ENCODE data around the gene ADARB2. TPM values are rescaled to one million over a fixed set of nuclear protein-coding genes. Genes with fewer than 3 reads are reported as not detected.

Gene ADARB2
- total RNA-seq (1 to 10 TPM in 1 of 9 donors, under 1 TPM in 4, not detected in 4; 0.07 to 1.2 (median 0.33) TPM), polyA plus RNA-seq (under 1 TPM; 0.27 to 0.28 TPM)
- long read RNA-seq, donor 1, result 0 reads
- long read RNA-seq, donor 2, result 0 reads
- long read RNA-seq, donor 3, result 0 reads

DNA sequence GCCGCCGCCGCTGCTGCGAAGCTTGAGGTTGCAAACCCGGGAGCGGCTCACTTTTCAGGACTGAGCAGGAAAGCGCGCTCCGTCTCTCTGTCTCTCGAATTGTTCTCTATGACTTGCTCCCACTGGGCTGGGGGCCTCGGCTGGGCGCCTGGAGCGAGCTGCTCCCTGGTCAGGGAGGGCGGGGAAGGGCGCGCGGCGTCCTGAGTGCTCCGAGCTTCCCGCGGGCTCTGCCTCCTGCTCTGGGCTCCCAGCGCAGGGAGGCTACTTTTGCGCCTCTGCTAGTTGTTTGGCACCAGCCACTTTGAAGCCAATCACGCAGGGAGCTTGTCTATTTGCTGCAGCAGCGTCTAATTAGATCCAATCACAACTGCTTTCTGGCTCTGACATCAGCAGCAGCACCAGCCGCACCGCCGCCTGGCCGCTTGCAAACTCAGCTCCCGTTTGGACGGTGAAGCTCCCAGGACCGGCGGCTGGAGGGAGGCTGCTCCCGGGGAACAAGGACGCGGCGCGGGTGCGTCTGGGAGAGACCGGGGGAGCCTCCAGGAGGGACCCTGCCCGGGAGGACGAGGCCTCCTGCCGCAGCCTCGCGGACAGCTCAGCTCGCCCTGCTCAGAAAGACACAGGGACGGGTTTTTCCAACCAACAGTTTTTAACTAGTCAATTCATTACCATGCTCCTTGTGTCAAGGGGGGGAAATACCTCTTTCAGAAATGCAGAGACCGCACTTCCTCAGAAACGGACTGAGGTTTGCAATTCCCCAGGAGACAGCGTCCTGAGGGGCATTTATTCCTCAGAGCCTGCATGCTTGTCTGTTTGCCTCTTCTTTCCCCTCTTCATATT, at the start of gene ADARB2:
TSS of gene ADARB2 (minus strand) at position 304 of the 840 bp plus-strand sequence.
- WGBS, 4 donors, result 1 to 3% (median 1%) methylated on average over 18 to 50 of the region's 50 CpGs
- intact Hi-C loops (cut with DNase I), result no loop called here
- DNase-seq, result peak; percentile 21 to 70 (median 40)
- Histone ChIP-seq H3K27ac (no peak within 1 kb of the TSS), H3K27me3 (peaks cover 8 to 98% (median 70%) of the 10 kb centered on the region in 9 donors), H3K4me1 (peaks cover 0 to 14% (median 0%) of the 10 kb centered on the region in 12 donors), H3K4me3 (peak within 1 kb of the TSS in 10 of 12 donors; percentile 15 to 45 (median 34)), H3K9me3 (no peaks in the 10 kb centered on the region), H3K36me3 (no peaks in the 10 kb centered on the region)
- peak in 1 of 2 donors; percentile 19 for TF ChIP-seq POLR2A (IDR thresholded peaks at IDR 0.05)
- TF ChIP-seq, protein P1, sequence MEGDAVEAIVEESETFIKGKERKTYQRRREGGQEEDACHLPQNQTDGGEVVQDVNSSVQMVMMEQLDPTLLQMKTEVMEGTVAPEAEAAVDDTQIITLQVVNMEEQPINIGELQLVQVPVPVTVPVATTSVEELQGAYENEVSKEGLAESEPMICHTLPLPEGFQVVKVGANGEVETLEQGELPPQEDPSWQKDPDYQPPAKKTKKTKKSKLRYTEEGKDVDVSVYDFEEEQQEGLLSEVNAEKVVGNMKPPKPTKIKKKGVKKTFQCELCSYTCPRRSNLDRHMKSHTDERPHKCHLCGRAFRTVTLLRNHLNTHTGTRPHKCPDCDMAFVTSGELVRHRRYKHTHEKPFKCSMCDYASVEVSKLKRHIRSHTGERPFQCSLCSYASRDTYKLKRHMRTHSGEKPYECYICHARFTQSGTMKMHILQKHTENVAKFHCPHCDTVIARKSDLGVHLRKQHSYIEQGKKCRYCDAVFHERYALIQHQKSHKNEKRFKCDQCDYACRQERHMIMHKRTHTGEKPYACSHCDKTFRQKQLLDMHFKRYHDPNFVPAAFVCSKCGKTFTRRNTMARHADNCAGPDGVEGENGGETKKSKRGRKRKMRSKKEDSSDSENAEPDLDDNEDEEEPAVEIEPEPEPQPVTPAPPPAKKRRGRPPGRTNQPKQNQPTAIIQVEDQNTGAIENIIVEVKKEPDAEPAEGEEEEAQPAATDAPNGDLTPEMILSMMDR (IDR thresholded peaks at IDR 0.05), result no peak
- ATAC-seq, result peak; percentile 47 to 73 (median 71)

DNA sequence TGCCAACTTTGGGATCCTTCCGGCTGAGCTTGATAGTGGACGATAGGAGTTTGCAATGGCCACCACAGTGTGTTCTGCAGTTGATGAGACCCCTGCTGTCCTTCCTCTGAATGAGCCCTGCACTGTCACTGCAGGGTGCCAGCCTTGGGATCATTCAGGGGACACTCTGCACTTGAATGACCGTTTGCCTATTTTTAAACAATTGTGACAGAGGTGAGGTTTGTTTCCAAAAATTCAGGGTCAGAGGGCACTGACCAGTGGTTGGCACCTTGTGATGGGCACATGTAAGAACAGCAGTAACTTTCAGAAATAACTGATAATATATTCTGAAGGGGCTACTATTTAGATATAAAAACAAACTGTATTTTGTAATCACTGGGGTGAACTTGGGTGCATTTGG, 48.5 kb upstream of the ADARB2 start:
- no peak for TF ChIP-seq POLR2A (IDR thresholded peaks at IDR 0.05)
- TF ChIP-seq, protein P1 (IDR thresholded peaks at IDR 0.05), result no peak
- Histone ChIP-seq H3K9me3 (peaks cover 0 to 4% (median 0%) of the 10 kb centered on the region in 12 donors), H3K27ac (no peak overlapping the region), H3K36me3 (no peaks in the 10 kb centered on the region), H3K4me3 (no peak overlapping the region), H3K4me1 (no peaks in the 10 kb centered on the region), H3K27me3 (peaks cover 0 to 5% (median 0%) of the 10 kb centered on the region in 9 donors)
- no peak for DNase-seq
- no peak for ATAC-seq
- 36 to 48% (median 47%) methylated on average over 3 of the region's 3 CpGs for WGBS, 4 donors
- intact Hi-C loops (cut with DNase I), result no loop called here

DNA sequence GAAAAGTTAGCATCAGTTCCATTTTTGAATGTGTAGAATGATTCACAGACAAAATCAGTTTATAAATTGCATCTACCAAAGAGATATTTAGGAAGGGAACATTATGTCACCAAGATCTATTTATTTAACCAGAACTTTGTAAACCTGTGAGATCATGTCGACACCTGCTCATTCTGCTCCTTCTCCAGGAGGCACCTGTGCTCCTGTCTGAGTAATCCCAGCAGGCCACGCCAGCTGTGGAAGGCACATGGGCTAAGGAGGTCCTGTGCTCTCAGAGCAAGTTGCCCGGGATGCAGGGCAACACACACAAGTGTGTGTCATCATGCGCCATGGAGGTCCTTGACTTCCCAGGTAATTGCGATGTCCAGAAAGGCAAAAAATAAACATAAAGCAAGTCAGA, 45.5 kb upstream of the ADARB2 start:
- Histone ChIP-seq H3K36me3 (no peaks in the 10 kb centered on the region), H3K27ac (no peak overlapping the region), H3K4me1 (no peaks in the 10 kb centered on the region), H3K4me3 (no peak overlapping the region), H3K9me3 (peaks cover 0 to 4% (median 0%) of the 10 kb centered on the region in 12 donors), H3K27me3 (peaks cover 0 to 5% (median 0%) of the 10 kb centered on the region in 9 donors)
- 81 to 86% (median 83%) methylated on average over 5 of the region's 5 CpGs for WGBS, 4 donors
- ATAC-seq (no peak), DNase-seq (no peak)
- TF ChIP-seq, protein P1 (IDR thresholded peaks at IDR 0.05), result no peak
- TF ChIP-seq POLR2A (IDR thresholded peaks at IDR 0.05), result no peak
- intact Hi-C loops (cut with DNase I), result no loop called here

DNA sequence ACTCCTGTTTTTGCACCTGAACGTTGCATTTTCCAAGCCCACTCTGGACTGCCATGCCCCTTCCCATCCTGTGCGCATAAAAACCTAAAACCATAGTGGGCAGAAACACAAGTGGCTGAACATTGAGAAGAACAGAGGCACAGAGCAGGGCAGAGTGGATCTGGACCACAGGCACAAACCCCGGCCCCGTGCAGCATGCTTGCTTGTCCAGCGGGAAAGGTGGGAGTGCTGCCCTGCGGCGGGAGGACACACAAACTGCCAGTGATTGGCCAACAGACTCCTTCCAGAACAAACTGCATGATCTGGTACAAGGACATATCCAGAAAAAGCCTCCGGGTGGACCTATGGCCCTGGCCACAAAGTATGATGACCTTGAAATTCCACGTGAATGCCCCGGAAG, 42.5 kb upstream of the ADARB2 start:
- Histone ChIP-seq H3K9me3 (peaks cover 0 to 4% (median 0%) of the 10 kb centered on the region in 12 donors), H3K36me3 (no peaks in the 10 kb centered on the region), H3K4me3 (no peak overlapping the region), H3K27me3 (no peaks in the 10 kb centered on the region), H3K4me1 (no peaks in the 10 kb centered on the region), H3K27ac (no peak overlapping the region)
- TF ChIP-seq POLR2A (IDR thresholded peaks at IDR 0.05), result no peak
- TF ChIP-seq, protein P1 (IDR thresholded peaks at IDR 0.05), result no peak
- DNase-seq (no peak), ATAC-seq (no peak)
- intact Hi-C loops (cut with DNase I), result no loop called here
- WGBS, 4 donors, result 85 to 92% (median 88%) methylated on average over 8 to 10 of the region's 10 CpGs
